H1 (cell line): ENCODE measurements around the gene TNS1.

Source experiments
- BRCA1 ChIP-seq: IDR thresholded peaks from 2 replicates; pipeline ENCODE4 v1.6.1; 2012; ENCODE audit warnings: low read depth, low read length, improper control_type of control experiment
- CBX5 ChIP-seq: fragments of 300-800, 300-1000 bp; sonication (generic); IDR thresholded peaks from 2 replicates; pipeline ENCODE4 v1.7.1; 2016; ENCODE audit warnings: antibody characterized with exemption, low read length, low read depth
- EZH2 ChIP-seq: fragments of 200-600 bp; sonication (generic); IDR thresholded peaks from 2 replicates; pipeline ENCODE4 v1.7.1; 2012; ENCODE audit warnings: low read depth, mild to moderate bottlenecking, moderate library complexity, low read length, inconsistent platforms; ENCODE audit not compliant: severe bottlenecking
- GABPA ChIP-seq: IDR thresholded peaks from 2 replicates; pipeline ENCODE4 v1.6.1; 2011; ENCODE audit warnings: mild to moderate bottlenecking, low read length, moderate library complexity, borderline replicate concordance; ENCODE audit not compliant: insufficient read depth
- POLR2A ChIP-seq, 2 experiments: IDR thresholded peaks; 1 replicate in 1 of 2; 2 replicates in 1 of 2; pipeline ENCODE4 v1.6.1; 2011; ENCODE audit warnings: low read depth in 2 of 2, low read length in 2 of 2, mild to moderate bottlenecking in 2 of 2; ENCODE audit errors: control extremely low read depth in 1 of 2
- POLR2AphosphoS5 ChIP-seq: IDR thresholded peaks from 2 replicates; pipeline ENCODE4 v1.6.1; 2011; ENCODE audit warnings: low read depth, low read length
- RAD21 ChIP-seq, 2 experiments: IDR thresholded peaks in 1 of 2; conservative IDR thresholded peaks in 1 of 2; 2 replicates each; pipeline ENCODE4 v1.6.1; 2011; ENCODE audit warnings: low read depth in 2 of 2, low read length in 2 of 2, improper control_type of control experiment in 1 of 2, inconsistent platforms in 1 of 2, mild to moderate bottlenecking in 1 of 2, moderate library complexity in 1 of 2
- RFX5 ChIP-seq: IDR thresholded peaks from 2 replicates; pipeline ENCODE4 v1.6.1; 2011; ENCODE audit warnings: low read depth, low read length, improper control_type of control experiment, borderline replicate concordance
- SP1 ChIP-seq: IDR thresholded peaks from 2 replicates; pipeline ENCODE4 v1.6.1; 2011; ENCODE audit warnings: low read depth, low read length
- SRF ChIP-seq: IDR thresholded peaks from 2 replicates; pipeline ENCODE4 v1.6.1; 2011; ENCODE audit warnings: mild to moderate bottlenecking, low read depth, low read length, moderate library complexity
- TAF1 ChIP-seq: IDR thresholded peaks from 2 replicates; pipeline ENCODE4 v1.6.1; 2011; ENCODE audit warnings: mild to moderate bottlenecking, low read depth, low read length
- YY1 ChIP-seq: IDR thresholded peaks from 2 replicates; pipeline ENCODE4 v1.6.1; 2011; ENCODE audit warnings: low read depth, mild to moderate bottlenecking, low read length
- TF ChIP-seq, protein P1 (sequence below), 3 experiments: IDR thresholded peaks; 1 replicate in 2 of 3; 2 replicates in 1 of 3; pipeline versions ENCODE4 v1.5.1 to v1.6.1; 2011; ENCODE audit warnings: low read length in 3 of 3, mild to moderate bottlenecking in 3 of 3, inconsistent platforms in 2 of 3, low read depth in 1 of 3, moderate library complexity in 1 of 3; ENCODE audit not compliant: insufficient read depth in 1 of 3; ENCODE audit errors: control extremely low read depth in 1 of 3
- TF ChIP-seq, protein P2 (sequence below): IDR thresholded peaks from 2 replicates; pipeline ENCODE4 v1.6.1; 2011; ENCODE audit warnings: low read length, improper control_type of control experiment

DNA sequence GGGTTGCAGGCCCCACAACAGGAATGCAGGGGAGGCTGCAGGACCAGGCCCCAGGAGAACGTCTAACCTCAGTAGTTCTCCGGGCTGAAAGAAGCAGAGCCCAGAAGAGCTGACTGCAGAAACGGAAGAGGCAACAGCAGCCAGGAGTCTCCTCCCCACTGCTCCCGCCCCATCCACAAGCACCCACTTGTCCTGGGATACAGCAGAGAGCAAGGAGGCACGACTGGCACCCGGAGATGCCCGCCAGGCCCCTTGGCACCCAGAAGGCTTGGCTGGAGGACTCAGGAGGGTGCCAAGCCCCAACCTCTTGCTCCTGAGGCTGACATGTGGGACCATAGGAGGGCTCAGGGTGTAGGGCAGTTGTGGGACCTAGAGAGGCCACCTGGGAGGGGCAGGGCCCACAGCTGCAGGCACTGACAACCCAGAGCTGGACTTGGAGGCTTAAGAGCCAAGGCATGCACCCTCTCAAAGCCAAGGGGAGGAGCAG, 29.0 kb upstream of the TNS1 start:
- TF ChIP-seq BRCA1 (no peak), TAF1 (no peak), YY1 (no peak), EZH2 (no peak), RAD21 (IDR thresholded peaks at IDR 0.05 in 1 of 2, conservative IDR thresholded peaks at IDR 0.05 in 1 of 2; ENCODE audit: low read depth in 2 of 2, low read length in 2 of 2) (no peak), RFX5 (no peak), SRF (no peak), POLR2A (IDR thresholded peaks at IDR 0.05; ENCODE audit: control extremely low read depth in 1 of 2, low read depth in 2 of 2, low read length in 2 of 2) (no peak), CBX5 (no peak), SP1 (no peak), GABPA (no peak), POLR2AphosphoS5 (no peak)
- TF ChIP-seq, protein P1, sequence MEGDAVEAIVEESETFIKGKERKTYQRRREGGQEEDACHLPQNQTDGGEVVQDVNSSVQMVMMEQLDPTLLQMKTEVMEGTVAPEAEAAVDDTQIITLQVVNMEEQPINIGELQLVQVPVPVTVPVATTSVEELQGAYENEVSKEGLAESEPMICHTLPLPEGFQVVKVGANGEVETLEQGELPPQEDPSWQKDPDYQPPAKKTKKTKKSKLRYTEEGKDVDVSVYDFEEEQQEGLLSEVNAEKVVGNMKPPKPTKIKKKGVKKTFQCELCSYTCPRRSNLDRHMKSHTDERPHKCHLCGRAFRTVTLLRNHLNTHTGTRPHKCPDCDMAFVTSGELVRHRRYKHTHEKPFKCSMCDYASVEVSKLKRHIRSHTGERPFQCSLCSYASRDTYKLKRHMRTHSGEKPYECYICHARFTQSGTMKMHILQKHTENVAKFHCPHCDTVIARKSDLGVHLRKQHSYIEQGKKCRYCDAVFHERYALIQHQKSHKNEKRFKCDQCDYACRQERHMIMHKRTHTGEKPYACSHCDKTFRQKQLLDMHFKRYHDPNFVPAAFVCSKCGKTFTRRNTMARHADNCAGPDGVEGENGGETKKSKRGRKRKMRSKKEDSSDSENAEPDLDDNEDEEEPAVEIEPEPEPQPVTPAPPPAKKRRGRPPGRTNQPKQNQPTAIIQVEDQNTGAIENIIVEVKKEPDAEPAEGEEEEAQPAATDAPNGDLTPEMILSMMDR (IDR thresholded peaks at IDR 0.05; ENCODE audit: control extremely low read depth in 1 of 3, insufficient read depth in 1 of 3, low read depth in 1 of 3, low read length in 3 of 3), result no peak
- TF ChIP-seq, protein P2, sequence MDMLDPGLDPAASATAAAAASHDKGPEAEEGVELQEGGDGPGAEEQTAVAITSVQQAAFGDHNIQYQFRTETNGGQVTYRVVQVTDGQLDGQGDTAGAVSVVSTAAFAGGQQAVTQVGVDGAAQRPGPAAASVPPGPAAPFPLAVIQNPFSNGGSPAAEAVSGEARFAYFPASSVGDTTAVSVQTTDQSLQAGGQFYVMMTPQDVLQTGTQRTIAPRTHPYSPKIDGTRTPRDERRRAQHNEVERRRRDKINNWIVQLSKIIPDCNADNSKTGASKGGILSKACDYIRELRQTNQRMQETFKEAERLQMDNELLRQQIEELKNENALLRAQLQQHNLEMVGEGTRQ, result no peak
